ENCODE data around the gene RFLNA.

The RFLNA gene

GRCh38 chr12:124295431-124296058, 652 bp downstream of the RFLNA start:
- TF ChIP-seq ZFX (IDR thresholded peaks at IDR 0.05), result no peak
- no peak for TF ChIP-seq CTCF (conservative IDR thresholded peaks at IDR 0.05)
- no peak overlapping the region for H3K27ac ChIP-seq

- H3K27ac ChIP-seq, result no peak overlapping the region
- no peak for TF ChIP-seq CTCF (conservative IDR thresholded peaks at IDR 0.05)
- TF ChIP-seq ZFX (IDR thresholded peaks at IDR 0.05), result no peak
These were observed 1.5 kb downstream of the RFLNA start for GRCh38 chr12:124296295-124296915.

GRCh38 chr12:124296916-124297351, 2.0 kb downstream of the RFLNA start:
- no peak for TF ChIP-seq ZFX (IDR thresholded peaks at IDR 0.05)
- TF ChIP-seq CTCF (conservative IDR thresholded peaks at IDR 0.05), result no peak
- H3K27ac ChIP-seq, result no peak overlapping the region

- no peak for TF ChIP-seq CTCF (conservative IDR thresholded peaks at IDR 0.05)
- no peak for TF ChIP-seq ZFX (IDR thresholded peaks at IDR 0.05)
These were observed 2.5 kb downstream of the RFLNA start for GRCh38 chr12:124297389-124297788.

GRCh38 chr12:124297856-124298255, 3.0 kb downstream of the RFLNA start:
- H3K27ac ChIP-seq, result no peak overlapping the region
- TF ChIP-seq ZFX (IDR thresholded peaks at IDR 0.05), result no peak
- no peak for TF ChIP-seq CTCF (conservative IDR thresholded peaks at IDR 0.05)

More at GRCh38 chr12:124297389-124297788, 2.5 kb downstream of the RFLNA start:
- H3K27ac ChIP-seq, result no peak overlapping the region

GRCh38 chr12:124298685-124299410, 4.0 kb downstream of the RFLNA start:
- no peak overlapping the region for H3K27ac ChIP-seq
- TF ChIP-seq ZFX (IDR thresholded peaks at IDR 0.05) (no peak), CTCF (conservative IDR thresholded peaks at IDR 0.05) (no peak)
